SK-N-SH treated with all-trans-retinoic acid at 6 μM for 48 hours (cell line): ENCODE results near the gene OLR1.

Source experiments
- ATAC-seq: fragments of 200-7000 bp; cut with Tn5 transposase; 3 replicates; pipeline ENCODE4 v1.9.1; 2020; ENCODE audit warnings: mild to moderate bottlenecking, moderate library complexity
- ARNTL ChIP-seq: fragments of 450-650 bp; formaldehyde crosslinking; IDR thresholded peaks from 2 replicates; pipeline ENCODE4 v1.5.0; 2020; ENCODE audit warnings: low read depth, mild to moderate bottlenecking, moderate library complexity, borderline replicate concordance
- CREB5 ChIP-seq: fragments of 250-450 bp; sonication (Bioruptor Pico); IDR thresholded peaks from 2 replicates; pipeline ENCODE4 v1.5.1; 2020; ENCODE audit warnings: low read depth, mild to moderate bottlenecking, moderate library complexity
- CSDC2 ChIP-seq: fragments of 250-450 bp; sonication (Bioruptor Pico); IDR thresholded peaks from 2 replicates; pipeline ENCODE4 v1.5.0; 2020; ENCODE audit warnings: mild to moderate bottlenecking, moderate library complexity
- ISL1 ChIP-seq: fragments of 250-450 bp; sonication (Bioruptor Pico); IDR thresholded peaks from 2 replicates; pipeline ENCODE4 v2.1.2; 2022; ENCODE audit warnings: mild to moderate bottlenecking, moderate library complexity
- PATZ1 ChIP-seq: fragments of 250-450 bp; sonication (Bioruptor Pico); IDR thresholded peaks from 2 replicates; pipeline ENCODE4 v1.8.0; 2020; ENCODE audit warnings: mild to moderate bottlenecking, moderate library complexity, borderline replicate concordance
- PPARA ChIP-seq: fragments of 250-450 bp; sonication (Bioruptor Pico); IDR thresholded peaks from 2 replicates; pipeline ENCODE4 v1.5.0; 2020; ENCODE audit warnings: mild to moderate bottlenecking, borderline replicate concordance
- RARB ChIP-seq: fragments of 250-450 bp; sonication (Bioruptor Pico); IDR thresholded peaks from 2 replicates; pipeline ENCODE4 v1.8.0; 2021; ENCODE audit warnings: mild to moderate bottlenecking, moderate library complexity
- TCF4 ChIP-seq: fragments of 250-450 bp; sonication (Bioruptor Pico); IDR thresholded peaks from 2 replicates; pipeline ENCODE4 v1.8.0; 2021; ENCODE audit warnings: mild to moderate bottlenecking, moderate library complexity, borderline replicate concordance
- TOX ChIP-seq: fragments of 250-450 bp; sonication (Bioruptor Pico); IDR thresholded peaks from 2 replicates; pipeline ENCODE4 v1.8.0; 2021; ENCODE audit warnings: mild to moderate bottlenecking, moderate library complexity, borderline replicate concordance
- ZC3H10 ChIP-seq: fragments of 250-450 bp; sonication (Bioruptor Pico); IDR thresholded peaks from 2 replicates; pipeline ENCODE4 v1.5.1; 2021; ENCODE audit warnings: mild to moderate bottlenecking, moderate library complexity
- ZFP3 ChIP-seq: fragments of 250-450 bp; sonication (Bioruptor Pico); IDR thresholded peaks from 2 replicates; pipeline ENCODE4 v1.5.0; 2020; ENCODE audit warnings: mild to moderate bottlenecking, moderate library complexity
- ZNF70 ChIP-seq: fragments of 450-650 bp; formaldehyde crosslinking; IDR thresholded peaks from 2 replicates; pipeline ENCODE4 v1.5.0; 2020; ENCODE audit warnings: mild to moderate bottlenecking, moderate library complexity
- ZNF8 ChIP-seq: fragments of 450-650 bp; formaldehyde crosslinking; IDR thresholded peaks from 2 replicates; pipeline ENCODE4 v1.5.0; 2020; ENCODE audit warnings: mild to moderate bottlenecking, moderate library complexity
- TF ChIP-seq, protein P1 (sequence below): fragments of 250-450 bp; sonication (Bioruptor Pico); IDR thresholded peaks from 2 replicates; pipeline ENCODE4 v1.5.1; 2021; ENCODE audit warnings: mild to moderate bottlenecking, moderate library complexity
- TF ChIP-seq, protein P2 (sequence below): fragments of 250-450 bp; sonication (Bioruptor Pico); IDR thresholded peaks from 2 replicates; pipeline ENCODE4 v1.5.0; 2020; ENCODE audit warnings: mild to moderate bottlenecking, moderate library complexity

The OLR1 gene

DNA sequence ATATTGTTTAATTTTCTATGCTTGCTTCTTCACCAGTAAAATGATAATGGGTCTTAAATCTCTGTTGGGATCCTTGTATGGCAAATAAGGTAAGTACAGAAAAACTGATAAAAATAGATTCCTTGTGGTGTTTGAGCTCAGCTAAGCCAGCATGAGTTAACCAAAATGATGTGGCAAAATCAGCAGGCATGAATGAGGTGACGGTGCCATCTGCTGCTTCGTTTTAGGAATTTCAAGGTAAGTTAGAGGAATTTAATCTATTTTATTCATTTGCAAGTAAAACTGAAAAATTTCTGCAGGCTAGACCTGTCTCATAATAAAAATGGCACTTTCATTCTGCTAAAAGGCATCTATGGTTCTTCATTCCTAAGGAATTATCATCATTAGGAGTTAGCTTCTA lies 31.9 kb downstream of the OLR1 start (continued):
- TF ChIP-seq TOX (CRISPR knock-in tag) = no peak
- TF ChIP-seq, protein P1, sequence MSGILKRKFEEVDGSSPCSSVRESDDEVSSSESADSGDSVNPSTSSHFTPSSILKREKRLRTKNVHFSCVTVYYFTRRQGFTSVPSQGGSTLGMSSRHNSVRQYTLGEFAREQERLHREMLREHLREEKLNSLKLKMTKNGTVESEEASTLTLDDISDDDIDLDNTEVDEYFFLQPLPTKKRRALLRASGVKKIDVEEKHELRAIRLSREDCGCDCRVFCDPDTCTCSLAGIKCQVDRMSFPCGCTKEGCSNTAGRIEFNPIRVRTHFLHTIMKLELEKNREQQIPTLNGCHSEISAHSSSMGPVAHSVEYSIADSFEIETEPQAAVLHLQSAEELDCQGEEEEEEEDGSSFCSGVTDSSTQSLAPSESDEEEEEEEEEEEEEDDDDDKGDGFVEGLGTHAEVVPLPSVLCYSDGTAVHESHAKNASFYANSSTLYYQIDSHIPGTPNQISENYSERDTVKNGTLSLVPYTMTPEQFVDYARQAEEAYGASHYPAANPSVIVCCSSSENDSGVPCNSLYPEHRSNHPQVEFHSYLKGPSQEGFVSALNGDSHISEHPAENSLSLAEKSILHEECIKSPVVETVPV (CRISPR knock-in tag) = no peak
- TF ChIP-seq ZNF70 (CRISPR knock-in tag) = no peak
- no peak for TF ChIP-seq ARNTL (CRISPR knock-in tag)

GRCh38 chr12:10136637-10137205 lies 35.2 kb downstream of the OLR1 start:
- TF ChIP-seq ZC3H10 (CRISPR knock-in tag) = no peak
- no peak for TF ChIP-seq PATZ1 (CRISPR knock-in tag)
- no peak for TF ChIP-seq ZNF70 (CRISPR knock-in tag)
- no peak for TF ChIP-seq CREB5 (CRISPR knock-in tag)
- TF ChIP-seq, protein P2, sequence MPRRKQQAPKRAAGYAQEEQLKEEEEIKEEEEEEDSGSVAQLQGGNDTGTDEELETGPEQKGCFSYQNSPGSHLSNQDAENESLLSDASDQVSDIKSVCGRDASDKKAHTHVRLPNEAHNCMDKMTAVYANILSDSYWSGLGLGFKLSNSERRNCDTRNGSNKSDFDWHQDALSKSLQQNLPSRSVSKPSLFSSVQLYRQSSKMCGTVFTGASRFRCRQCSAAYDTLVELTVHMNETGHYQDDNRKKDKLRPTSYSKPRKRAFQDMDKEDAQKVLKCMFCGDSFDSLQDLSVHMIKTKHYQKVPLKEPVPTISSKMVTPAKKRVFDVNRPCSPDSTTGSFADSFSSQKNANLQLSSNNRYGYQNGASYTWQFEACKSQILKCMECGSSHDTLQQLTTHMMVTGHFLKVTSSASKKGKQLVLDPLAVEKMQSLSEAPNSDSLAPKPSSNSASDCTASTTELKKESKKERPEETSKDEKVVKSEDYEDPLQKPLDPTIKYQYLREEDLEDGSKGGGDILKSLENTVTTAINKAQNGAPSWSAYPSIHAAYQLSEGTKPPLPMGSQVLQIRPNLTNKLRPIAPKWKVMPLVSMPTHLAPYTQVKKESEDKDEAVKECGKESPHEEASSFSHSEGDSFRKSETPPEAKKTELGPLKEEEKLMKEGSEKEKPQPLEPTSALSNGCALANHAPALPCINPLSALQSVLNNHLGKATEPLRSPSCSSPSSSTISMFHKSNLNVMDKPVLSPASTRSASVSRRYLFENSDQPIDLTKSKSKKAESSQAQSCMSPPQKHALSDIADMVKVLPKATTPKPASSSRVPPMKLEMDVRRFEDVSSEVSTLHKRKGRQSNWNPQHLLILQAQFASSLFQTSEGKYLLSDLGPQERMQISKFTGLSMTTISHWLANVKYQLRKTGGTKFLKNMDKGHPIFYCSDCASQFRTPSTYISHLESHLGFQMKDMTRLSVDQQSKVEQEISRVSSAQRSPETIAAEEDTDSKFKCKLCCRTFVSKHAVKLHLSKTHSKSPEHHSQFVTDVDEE (CRISPR knock-in tag) = no peak
- no peak for TF ChIP-seq CSDC2 (CRISPR knock-in tag)
- TF ChIP-seq PPARA (CRISPR knock-in tag) = no peak
- TF ChIP-seq RARB = no peak
- TF ChIP-seq, protein P1 (CRISPR knock-in tag) = no peak
- ATAC-seq = no peak

- no peak for TF ChIP-seq RARB
- TF ChIP-seq ZC3H10 (CRISPR knock-in tag) = no peak
- TF ChIP-seq TCF4 (CRISPR knock-in tag) = no peak
- no peak for TF ChIP-seq CREB5 (CRISPR knock-in tag)
- TF ChIP-seq, all 23 proteins: peak for 0
- ATAC-seq = no peak
Measured at GRCh38 chr12:10135126-10135525, 36.8 kb downstream of the OLR1 start.

DNA sequence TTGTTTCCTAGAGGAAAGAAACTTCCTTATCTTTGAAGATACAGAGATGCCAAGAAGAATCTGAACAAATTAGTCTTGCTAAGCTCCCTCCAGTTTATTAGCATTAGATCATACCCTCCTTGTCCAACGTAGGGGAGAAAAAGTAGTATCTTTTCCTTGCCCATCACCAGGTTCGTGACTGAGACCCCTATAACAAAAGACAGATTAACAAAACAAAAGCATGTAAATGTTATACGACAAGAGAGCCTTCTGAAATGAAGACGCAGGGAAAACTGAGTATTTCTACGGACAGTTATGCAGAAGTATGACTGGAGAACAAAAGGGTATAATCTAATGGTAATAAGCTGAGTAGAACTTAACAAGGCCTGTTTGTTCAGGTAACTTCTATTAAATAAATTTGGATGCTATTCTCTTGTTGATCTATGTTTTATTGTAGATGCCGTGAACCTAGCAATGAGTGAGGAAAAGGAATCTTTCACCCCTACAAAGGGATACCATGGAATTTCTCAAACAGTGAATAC lies 39.0 kb downstream of the OLR1 start:
- ATAC-seq = no peak
- no peak for TF ChIP-seq ARNTL (CRISPR knock-in tag)

- no peak for ATAC-seq
- TF ChIP-seq ZFP3 (CRISPR knock-in tag) = no peak
- TF ChIP-seq, protein P2 (CRISPR knock-in tag) = no peak
- no peak for TF ChIP-seq ARNTL (CRISPR knock-in tag)
- no peak for TF ChIP-seq ZNF8 (CRISPR knock-in tag)
- no peak for TF ChIP-seq PATZ1 (CRISPR knock-in tag)
- no peak for TF ChIP-seq ISL1 (CRISPR knock-in tag)
- TF ChIP-seq ZNF70 (CRISPR knock-in tag) = no peak
Measured at GRCh38 chr12:10131111-10131690, 40.7 kb downstream of the OLR1 start.
